GM12874 (cell line): ENCODE data around the gene TRIM63.

Source experiments
- CTCF ChIP-seq: IDR thresholded peaks from 2 replicates; pipeline ENCODE4 v1.5.1; 2011; ENCODE audit warnings: low read depth, mild to moderate bottlenecking, control low read depth, low read length, moderate library complexity; ENCODE audit not compliant: insufficient read depth

Gene TRIM63

DNA sequence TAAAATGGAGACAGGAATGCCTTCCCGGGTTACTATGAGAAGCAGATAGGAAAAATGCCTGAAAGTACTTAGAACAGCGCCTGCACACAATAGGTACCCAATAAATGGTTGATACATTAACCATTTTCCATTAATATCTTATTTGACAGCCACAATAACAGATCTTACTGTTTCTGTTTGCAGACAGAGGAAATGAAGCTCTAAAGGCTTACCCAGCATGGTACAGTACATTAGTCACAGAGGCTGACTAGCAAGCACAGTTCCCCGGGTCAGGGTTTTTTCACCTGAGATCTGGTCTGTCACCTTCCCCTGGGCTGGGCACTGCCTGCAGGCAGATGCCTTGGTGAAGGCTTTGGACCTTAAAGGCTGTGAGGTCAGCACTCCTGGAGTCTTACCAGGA is 2.9 kb downstream of the TRIM63 start:
- no peak for TF ChIP-seq CTCF

GRCh38 chr1:26060832-26061574 is 6.4 kb downstream of the TRIM63 start:
- TF ChIP-seq CTCF: no peak

GRCh38 chr1:26059906-26060305 is 7.5 kb downstream of the TRIM63 start:
- TF ChIP-seq CTCF: no peak

DNA sequence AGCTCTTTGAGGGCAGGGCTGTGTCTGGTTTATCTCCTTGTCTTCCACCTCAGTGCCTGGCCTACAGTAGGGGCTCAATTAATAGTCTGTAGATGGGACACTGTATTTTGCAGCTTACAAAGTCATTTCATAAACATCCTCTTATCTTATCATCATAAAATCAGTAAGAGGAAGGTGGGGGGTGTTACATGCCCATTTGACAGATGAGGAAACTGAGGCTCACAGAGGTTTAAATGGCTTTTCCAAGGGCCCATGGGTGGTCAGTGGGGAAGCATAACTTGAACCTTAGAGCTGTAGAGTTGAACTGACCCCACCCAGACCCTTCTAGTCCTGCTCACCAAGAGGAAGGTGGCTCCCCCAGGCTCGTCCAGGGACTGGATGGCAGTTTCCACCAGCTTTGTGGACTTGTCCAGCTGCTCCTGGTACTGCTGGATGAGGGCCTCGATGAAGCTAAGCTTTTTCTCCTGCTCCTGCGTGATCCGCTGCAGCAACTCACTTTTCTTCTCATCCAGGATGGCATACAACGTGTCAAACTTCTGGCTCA is 9.3 kb downstream of the TRIM63 start:
- TF ChIP-seq CTCF: no peak

DNA sequence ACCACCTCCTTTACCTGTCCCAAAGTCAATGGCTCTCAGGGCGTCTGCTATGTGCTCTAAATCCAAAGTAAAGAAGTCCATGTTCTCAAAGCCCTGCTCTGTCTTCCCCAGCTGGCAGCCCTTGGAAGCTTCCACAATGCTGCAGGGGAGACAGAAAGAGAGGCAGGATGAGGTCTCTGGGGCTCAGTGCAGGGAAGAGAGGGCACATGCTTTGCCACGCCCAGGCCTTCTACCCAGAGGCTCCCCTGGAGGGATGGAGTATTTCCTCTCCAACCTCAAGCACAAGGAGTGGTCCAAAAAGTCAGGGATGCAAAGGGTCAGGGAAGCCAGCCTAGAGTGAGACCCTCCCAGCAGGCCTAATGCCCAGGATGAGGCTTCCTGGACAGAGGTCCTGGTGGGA is 10.2 kb downstream of the TRIM63 start:
- TF ChIP-seq CTCF: no peak

DNA sequence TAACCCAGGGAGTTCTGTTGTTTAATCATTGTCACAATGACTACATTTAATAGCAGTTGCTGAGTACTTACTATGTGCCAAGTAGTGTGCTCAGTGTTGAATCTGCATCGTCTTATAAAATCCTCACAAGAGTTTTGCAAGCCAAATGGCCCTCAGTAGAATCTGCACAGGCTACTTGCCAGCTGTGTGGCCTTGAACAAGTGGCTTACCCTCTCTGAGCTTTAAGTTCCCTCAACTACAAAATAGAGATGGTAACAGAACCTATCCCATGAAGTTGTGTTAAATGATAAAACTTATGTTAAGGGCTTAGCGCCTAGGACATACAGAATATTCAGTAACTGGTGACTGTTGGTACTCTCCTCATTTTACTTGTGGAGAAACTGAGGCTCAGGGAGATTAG is 12.4 kb downstream of the TRIM63 start:
- TF ChIP-seq CTCF: no peak

DNA sequence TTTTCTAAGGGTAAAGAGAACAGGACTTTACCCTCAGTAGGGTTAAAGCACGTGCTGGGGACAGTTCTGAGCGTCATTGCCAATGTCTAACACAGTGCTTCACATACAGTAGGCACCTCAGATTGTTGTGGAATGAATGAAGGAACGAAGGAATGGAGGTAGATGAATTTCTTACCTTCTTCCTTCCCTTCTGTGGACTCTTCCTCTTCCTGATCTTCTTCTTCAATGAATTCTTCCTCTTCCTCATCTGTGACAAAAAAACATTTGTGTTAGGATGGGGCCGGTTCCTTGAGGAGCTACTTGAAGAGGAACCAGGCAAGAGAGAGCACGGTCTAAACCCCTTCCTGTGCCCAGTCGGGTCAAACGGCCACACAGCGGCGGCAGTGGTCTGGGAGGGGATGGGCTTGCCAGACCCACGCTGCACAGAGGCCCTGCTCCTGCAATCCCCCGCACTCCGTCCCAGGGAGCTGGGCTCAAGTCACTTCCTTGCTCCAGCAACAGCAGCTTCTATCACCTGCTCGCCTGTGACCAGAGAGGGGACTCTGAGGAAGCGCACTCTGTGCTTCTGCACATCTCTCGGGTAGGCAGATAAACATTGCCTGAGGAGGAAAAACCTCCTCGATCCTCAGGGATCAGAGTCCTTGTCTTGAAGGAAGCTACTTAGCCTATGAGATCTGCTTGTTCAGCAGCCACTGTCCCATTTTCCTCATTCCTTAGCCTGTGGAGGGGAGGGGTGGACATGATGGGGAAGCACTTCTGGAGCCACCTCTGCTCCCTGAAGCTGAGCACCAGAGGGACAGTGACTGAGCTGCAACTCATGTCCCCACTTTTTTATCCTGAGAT is 13.5 kb downstream of the TRIM63 start:
- no peak for TF ChIP-seq CTCF
